Fibroblast of skin of left quadriceps (primary cell): ENCODE results near the gene TMEM63C.

ENCODE experiments used
- DNase-seq, 2 experiments: peaks; one replicate each; pipeline ENCODE4 v3.0.0-alpha.2; 2013; ENCODE audit warnings: low read depth in 2 of 2

The TMEM63C gene

GRCh38 chr14:77197988-77198387, 16.4 kb downstream of the TMEM63C start:
- DNase-seq = no peak

DNA sequence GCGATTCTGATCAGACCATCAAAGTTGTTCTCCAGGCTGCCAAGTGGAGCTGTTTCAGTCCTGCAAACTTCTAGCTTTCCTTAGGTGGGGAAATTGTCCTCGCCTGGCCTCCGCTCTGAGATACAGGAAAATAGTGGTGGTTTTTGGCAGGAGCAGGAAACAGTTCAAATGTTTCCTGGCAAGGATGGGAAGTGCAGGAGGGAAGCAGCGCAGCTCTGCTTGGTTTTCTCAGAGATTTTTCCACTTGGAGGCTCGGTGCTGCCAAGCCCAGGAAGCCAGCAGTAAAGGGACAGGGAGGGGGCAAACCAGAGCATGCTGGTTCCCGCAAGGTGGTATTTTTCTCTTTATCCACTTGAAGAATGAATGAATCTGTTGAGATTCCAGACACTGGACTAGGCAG, 17.0 kb downstream of the TMEM63C start:
- no peak for DNase-seq

DNA sequence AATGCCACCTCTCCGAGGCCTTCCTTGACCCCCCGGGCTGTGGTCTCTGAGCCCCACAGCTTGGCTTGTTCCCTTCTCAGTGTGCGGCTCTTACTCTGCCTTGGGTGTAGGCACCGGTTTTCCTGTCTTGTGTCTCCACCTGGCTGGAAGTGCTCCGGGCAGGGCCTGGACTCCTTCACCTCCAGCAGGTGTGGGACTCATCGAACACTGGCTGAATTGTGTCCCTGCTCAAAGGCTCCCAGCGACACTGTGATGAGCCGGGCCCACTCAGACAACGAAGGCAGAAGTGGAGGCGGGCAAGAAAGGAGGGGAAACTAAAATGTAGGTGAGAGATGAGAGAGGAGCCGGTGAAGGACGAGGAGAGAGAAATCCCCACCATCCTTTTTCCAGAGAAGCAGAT, 18.0 kb downstream of the TMEM63C start:
- no peak for DNase-seq

DNA sequence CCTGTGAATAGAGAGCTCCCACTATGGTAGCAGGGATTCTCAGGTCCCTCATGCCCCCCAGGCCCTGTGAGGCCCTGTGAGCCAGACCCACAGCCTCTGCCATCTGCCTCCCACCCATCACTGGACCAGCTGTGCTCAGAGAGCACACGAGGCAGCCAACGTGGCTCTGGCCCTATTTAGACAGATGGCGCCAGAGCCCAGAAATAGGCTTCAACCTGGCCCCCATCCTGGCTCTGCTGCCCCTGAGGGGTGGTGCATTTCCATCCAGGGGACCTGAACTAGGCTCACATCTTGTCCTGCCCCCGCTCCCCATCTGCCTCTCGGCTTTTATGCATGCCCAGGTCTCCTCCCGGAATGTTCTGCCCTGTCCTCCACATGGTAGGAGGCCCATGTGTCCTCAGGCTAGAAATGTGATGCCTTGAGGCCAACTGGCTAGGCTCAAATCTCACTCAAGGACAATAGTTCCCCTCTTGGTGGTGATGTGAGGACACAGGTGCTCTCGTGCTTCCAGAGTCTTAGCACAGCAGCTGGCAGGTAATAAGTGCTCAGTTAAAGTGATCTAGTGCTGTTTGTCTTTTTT, 18.9 kb downstream of the TMEM63C start:
- no peak for DNase-seq

DNA sequence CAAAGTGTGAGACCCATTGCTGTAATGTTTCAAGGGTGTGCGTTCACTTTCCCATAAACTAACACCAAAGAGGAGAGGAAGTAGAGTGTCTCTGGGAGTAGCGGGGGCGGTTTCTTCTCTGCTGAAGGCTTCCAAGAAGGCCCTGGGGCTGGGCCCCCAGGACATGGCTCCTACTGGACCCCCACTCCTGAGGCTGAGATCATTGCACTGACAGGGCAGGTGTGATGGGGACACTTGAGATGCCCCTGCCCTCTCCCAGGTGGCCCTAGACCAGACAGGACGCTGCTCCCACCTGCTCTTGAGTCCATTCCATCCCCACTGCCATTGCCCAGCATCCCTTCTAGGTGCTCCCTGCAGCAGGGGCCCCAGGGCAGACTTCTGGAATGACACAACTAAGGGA, 20.1 kb downstream of the TMEM63C start:
- DNase-seq = no peak

DNA sequence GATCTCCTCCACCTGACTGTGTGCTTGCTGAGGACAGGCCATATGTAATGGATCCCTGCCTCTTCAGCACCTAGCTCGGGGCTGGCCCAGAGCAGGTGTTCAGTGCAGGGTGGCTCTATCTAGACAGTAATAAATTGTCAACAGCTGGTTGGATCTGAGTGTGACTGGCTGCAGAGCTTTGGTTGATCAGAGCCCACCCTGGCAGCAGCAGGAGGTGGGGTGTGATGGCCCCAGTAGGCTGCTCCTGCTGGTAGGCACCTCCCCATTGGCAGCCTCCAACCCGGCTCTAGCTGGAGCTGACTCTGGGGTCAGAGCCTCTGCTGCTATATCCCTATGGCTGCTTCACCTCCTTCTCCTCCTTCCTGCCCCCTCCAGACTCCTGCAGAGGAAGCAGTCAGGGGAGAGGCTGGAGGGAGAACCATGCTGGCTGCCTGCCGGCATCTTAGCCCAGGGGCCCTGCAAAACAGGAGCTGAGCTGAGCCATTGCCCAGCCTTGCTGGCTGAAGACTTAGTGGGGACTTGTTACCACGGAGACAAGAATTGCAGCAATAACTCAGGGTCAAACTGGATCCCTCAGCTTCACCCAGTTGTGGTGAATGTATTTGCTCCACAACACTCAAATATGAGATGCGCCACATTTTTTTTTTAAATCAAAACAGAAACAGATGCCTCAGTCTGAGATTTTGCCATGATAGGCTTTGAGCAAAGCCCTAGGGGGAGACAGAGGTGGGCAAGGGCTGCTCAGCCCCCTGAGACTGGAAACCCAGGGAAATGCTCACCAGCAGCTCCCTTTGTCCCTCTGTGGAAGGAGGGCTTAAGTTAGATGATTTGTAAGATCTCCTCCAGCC, 22.2 kb downstream of the TMEM63C start:
- no peak for DNase-seq

- no peak for DNase-seq
Measured at GRCh38 chr14:77204459-77204771, 22.8 kb downstream of the TMEM63C start.

DNA sequence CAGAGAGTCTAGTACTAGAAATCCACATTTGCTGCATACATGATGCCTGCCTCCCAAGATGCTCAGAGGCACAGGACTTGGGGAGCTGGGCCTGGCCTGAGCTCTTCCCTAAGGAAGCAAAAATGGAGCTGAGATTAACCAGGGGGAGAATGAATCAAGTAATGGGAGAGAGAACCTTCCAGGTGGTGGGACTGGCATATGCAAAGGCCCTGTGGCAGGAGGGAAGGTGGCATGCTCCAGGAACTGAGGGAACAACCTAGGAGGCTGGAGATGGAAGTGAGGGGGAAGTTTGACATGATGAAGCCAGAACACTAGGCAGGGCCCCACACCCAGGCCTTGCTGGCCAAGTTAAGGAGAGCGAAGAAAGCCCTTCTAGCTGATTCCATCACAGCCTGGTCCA, 23.3 kb downstream of the TMEM63C start:
- DNase-seq = no peak

DNA sequence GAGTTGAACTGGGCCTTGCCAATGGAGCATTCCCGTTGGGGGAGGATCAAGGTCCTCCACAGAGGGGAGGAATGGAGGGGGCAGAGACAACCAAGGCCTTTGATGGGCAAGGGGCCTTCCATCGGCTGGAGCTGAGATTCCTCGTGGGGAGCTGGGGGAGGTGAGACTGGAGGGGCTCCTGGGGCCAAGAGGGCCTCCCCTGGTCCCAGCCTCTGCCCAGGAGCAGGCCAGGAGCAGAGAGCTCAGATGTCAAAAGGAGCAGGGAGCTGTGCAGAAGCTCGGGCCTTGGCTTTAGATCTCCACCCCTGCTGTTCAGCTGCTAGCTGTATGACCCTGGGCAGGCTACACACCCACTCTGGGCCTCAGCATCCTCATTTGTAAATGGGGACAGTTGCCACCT, 24.0 kb downstream of the TMEM63C start:
- no peak for DNase-seq

DNA sequence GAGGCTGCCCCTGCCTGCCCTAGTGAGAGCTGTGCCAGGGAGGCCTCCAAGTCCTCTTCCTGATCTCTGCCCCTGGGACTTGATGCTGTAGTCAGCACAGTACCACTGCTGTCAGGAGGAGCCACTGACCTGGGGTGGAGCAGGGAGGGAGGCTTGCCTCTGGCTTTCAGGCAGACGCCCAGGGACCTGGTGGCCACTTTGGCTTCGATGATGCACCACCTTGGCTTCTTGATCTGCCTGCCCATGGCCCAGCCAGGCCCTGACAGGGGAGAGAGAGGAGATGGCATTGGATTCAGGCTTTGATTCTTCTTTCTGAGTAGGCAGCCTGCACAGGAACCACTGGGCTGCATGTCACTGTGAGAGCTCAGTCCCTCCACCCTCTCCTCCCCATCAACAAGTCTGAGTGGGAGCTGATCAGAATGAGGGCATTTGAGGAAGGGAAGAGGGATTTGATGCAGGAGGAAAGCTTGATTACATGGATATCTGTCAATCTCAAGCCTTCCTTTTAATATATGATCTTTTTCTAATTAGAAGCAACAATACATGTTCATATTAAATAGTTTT, 24.7 kb downstream of the TMEM63C start:
- no peak for DNase-seq

DNA sequence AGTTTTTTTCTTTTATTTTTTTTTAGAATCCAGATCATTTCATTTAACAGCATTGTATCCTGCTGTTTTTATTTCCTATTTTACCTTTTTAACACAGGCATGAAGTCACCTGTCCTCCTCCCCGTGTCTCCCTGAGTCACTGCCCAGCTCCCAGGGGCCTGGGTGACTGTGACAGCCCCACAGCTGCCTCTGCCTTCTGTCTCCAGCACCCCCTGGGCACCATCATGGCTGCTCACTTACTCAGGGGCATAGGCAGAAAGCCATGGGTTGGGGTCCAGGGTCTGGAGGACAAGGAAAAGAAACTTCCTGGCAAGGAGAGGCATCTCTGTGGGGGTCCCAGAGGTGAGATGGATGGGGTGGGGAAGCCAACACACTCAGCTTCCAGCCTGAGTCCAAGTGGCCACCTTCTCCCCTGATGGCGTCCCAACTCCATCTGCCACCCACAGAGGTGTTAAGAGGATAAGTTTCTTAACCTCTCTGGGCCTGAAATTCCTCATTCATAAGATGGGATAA, 25.3 kb downstream of the TMEM63C start:
- no peak for DNase-seq

DNA sequence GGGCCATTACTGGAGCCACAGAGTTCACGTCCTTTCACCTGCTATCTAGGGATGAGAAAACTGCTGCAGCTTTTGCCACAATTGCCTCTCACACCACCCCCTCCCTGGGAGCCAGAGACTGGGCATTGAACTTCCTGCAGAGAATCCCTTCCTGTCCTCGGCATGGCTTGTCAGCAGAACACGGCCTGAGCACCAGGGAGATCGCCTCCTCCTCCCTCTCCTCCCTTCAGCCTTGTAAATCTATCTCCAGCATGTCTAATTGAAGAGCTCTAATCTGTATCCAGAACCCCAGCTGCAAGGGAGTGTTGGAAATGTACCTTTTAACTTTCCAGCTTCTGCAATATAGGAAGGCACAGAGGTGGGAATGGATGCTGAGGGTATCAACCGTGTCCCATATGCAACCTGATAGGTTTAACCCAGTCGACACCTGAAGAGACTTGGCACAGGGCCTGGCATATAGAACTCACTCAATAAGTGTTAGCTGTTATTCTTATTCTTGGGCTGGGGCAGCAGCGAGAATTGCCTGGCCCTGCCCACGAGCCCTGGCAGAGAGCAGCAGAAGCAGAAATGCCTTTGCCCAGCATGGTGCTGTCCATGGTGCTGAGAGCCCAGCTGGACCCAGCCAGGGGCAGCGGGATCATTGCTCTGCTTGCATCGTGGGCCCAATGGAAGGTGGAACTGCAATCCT, 26.8 kb downstream of the TMEM63C start:
- DNase-seq = peak; percentile 13 to 18

GRCh38 chr14:77208979-77209318, 27.4 kb downstream of the TMEM63C start:
- DNase-seq = no peak

- DNase-seq = no peak
Measured at GRCh38 chr14:77212097-77212870, 30.7 kb downstream of the TMEM63C start.

DNA sequence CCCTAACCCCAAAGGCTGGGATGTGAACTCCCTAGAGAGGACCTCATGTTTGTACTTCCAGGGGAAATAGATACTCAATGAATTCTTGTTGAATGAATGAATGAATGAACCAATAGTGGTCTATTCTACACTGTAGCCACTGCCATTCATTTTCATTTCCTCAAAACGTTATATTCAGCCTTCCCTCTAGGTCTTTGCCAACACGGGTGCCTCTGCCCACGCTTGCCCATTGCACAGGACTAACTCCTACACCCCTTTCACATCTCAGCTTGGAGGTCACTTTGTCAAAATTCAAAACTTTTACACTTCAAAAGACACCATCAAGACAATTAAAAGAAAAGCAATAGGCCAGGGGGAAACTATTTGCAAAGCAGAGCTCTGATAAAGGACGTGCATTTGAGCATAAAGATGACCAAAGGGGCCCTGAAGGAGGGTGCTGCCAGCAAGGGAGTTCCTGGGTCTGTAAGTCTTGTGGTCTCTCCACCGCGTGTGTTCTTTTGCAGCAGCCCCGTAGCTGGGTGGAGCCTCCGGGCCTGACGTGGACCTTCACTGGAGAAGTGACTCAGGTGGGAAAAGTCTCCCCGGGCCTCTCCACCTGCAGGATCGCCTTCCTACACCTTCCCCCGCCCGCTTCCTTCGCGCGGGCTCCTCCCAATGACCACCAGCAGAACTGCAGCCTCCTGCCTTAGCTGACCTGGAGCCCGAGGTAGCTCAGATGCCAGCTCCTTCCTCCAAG, 31.5 kb downstream of the TMEM63C start:
- DNase-seq = no peak

DNA sequence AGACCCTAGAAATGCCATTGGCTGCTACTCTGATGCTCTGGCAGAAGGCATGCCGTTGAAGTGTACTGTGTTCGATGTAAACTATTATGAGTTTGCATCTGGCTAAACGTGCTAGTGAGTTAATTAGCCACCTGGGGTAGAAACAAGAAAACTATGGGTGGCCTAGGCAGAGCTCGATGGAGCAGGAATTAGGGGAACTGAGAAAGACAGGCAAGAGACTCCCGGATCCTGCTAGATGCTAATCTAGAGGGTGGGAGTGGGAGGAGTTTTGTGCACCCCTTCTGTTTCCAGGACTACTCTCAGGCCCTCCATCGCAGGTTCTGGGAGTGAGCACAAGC, 32.0 kb downstream of the TMEM63C start:
- no peak for DNase-seq

DNA sequence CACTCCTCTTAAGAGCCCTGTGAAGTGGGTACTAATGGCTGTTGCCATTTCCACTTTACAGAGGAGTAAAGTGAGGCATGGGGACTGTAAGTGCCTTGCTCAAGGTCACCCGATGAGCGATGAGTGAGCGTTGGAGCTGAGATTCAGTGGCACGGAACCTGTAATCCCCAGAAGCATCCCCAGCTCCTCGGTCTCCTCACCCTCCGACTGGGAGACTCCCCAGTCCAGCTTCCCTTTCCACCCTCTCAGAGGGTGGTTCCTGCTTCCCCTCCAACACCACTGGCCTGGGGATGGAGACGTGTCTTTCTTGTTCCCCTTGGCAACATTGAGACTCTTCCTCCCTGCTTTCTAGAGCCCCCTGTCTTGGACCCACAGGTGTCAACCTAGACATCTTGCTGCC, 32.6 kb downstream of the TMEM63C start:
- no peak for DNase-seq

GRCh38 chr14:77217551-77217950, 36.0 kb downstream of the TMEM63C start:
- DNase-seq = no peak

- no peak for DNase-seq
Measured at GRCh38 chr14:77219591-77219990, 38.0 kb downstream of the TMEM63C start.

DNA sequence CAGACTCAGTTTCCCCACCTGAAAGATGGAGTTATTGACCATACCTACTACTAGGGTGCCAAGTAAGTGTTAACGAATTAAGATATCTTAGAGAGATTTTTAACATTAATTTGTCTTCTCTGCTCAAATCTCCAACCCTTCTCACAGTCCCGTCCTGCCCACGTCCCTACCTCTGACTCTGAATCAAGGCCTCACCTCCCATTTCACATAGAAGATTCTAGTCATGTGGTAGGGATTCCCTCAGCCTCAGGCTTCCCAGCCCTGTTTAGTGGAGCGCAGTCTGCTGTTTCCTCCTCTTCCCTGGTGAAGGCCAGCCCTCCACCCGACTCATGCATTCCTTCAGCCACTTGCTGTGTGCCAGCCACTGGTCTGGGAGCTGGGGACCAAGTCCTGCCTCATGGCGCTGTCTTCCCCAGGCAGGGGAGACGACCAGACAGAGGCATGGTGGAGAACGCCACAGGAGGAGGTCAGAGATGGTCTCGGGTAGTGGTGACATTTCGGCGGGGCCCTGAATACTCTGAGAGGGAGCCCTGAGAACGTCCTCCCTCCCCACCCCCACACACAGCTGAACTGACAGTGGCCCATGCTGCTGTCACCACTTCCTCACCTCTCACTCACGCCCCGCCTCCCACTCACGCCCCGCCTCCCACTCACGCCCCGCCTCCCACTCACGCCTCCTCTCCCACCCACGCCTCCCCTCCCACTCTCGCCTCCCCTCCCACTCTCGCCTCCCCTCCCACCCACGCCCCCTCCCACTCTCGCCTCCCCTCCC, 38.8 kb downstream of the TMEM63C start:
- no peak for DNase-seq
